ENCODE measurements around the gene MUC6.

Gene MUC6

GRCh38 chr11:1043563-1044096, 7.1 kb upstream of the MUC6 start:
- no peak for DNase-seq (ENCODE audit: low spot score)
- no peak for TF ChIP-seq CTCF (IDR thresholded peaks at IDR 0.05; ENCODE audit: borderline replicate concordance, control extremely low read depth, extremely low read depth, insufficient read depth, missing control alignments)
- in situ Hi-C loops (cut with MboI; ENCODE audit: low sequenced_read_pairs, unreplicated experiment) = loop anchor here (25.0 kb wide), 1 partner anchor 94 kb away; no protein-coding TSS in a partner anchor

- no peak for DNase-seq (ENCODE audit: low spot score)
- TF ChIP-seq CTCF (IDR thresholded peaks at IDR 0.05; ENCODE audit: borderline replicate concordance, control extremely low read depth, extremely low read depth, insufficient read depth, missing control alignments) = no peak
- in situ Hi-C loops (cut with MboI; ENCODE audit: low sequenced_read_pairs, unreplicated experiment) = loop anchor here (25.0 kb wide), 1 partner anchor 94 kb away; no protein-coding TSS in a partner anchor
Measured at GRCh38 chr11:1042626-1043562, 6.4 kb upstream of the MUC6 start.

- DNase-seq (ENCODE audit: low spot score) = no peak
- in situ Hi-C loops (cut with MboI; ENCODE audit: low sequenced_read_pairs, unreplicated experiment) = loop anchor here (25.0 kb wide), 1 partner anchor 95 kb away; no protein-coding TSS in a partner anchor
- TF ChIP-seq CTCF (IDR thresholded peaks at IDR 0.05; ENCODE audit: borderline replicate concordance, control extremely low read depth, extremely low read depth, insufficient read depth, missing control alignments) = no peak
Measured at GRCh38 chr11:1041936-1042608, 5.6 kb upstream of the MUC6 start.

- DNase-seq (ENCODE audit: low spot score) = no peak
- in situ Hi-C loops (cut with MboI; ENCODE audit: low sequenced_read_pairs, unreplicated experiment) = loop anchor here (25.0 kb wide), 1 partner anchor 96 kb away; no protein-coding TSS in a partner anchor
- TF ChIP-seq CTCF (IDR thresholded peaks at IDR 0.05; ENCODE audit: borderline replicate concordance, control extremely low read depth, extremely low read depth, insufficient read depth, missing control alignments) = no peak
Measured at GRCh38 chr11:1041471-1041870, 5.0 kb upstream of the MUC6 start.

GRCh38 chr11:1041149-1041467, 4.6 kb upstream of the MUC6 start:
- TF ChIP-seq CTCF (IDR thresholded peaks at IDR 0.05; ENCODE audit: borderline replicate concordance, control extremely low read depth, extremely low read depth, insufficient read depth, missing control alignments) = no peak
- no peak for DNase-seq (ENCODE audit: low spot score)
- in situ Hi-C loops (cut with MboI; ENCODE audit: low sequenced_read_pairs, unreplicated experiment) = loop anchor here (25.0 kb wide), 1 partner anchor 96 kb away; no protein-coding TSS in a partner anchor

- in situ Hi-C loops (cut with MboI; ENCODE audit: low sequenced_read_pairs, unreplicated experiment) = loop anchor here (25.0 kb wide), 1 partner anchor 97 kb away; no protein-coding TSS in a partner anchor
- TF ChIP-seq CTCF (IDR thresholded peaks at IDR 0.05; ENCODE audit: borderline replicate concordance, control extremely low read depth, extremely low read depth, insufficient read depth, missing control alignments) = no peak
- no peak for DNase-seq (ENCODE audit: low spot score)
Measured at GRCh38 chr11:1040428-1041148, 4.1 kb upstream of the MUC6 start.
